ENCODE measurements around the gene KCNQ1. TPM values are rescaled to one million over a fixed set of nuclear protein-coding genes. Genes with fewer than 3 reads are reported as not detected.
A peak's percentile ranks its signal among the peaks of the same experiment; 100 is the strongest.

The KCNQ1 gene
- total RNA-seq, 4 donors from 2014 or later, result 5.6 to 46.8 (median 24.6) TPM

GRCh38 chr11:2883979-2884815 lies 439.4 kb downstream of the KCNQ1 start:
- intact Hi-C loops (cut with DNase I; ENCODE audit: low total_unique reads) (loop anchor here (5.0 to 10.0 kb wide), 2 partner anchors 109 to 567 kb away; no protein-coding TSS in a partner anchor), in situ Hi-C loops (cut with MboI; ENCODE audit: low pct_ligation_motif_present in 1 of 4, low pct_unique_long_range_greater_than_20kb in 1 of 4, low sequenced_read_pairs in 3 of 4) (loop anchor here in 2 of 4 donors (25.0 kb wide), 2 partner anchors 447 to 572 kb away; partner anchors contain the start of genes C11orf21 (in 1 of the 2), KCNQ1 (in 1 of the 2), TRPM5 (in 1 of the 2) and TSPAN32 (in 1 of the 2))
- TF ChIP-seq POLR2AphosphoS5 (IDR thresholded peaks at IDR 0.05), result no peak
- TF ChIP-seq EP300 (IDR thresholded peaks at IDR 0.05; ENCODE audit: low read depth), result no peak
- TF ChIP-seq CTCF (IDR thresholded peaks at IDR 0.05), result no peak
- no peak for TF ChIP-seq POLR2A (IDR thresholded peaks at IDR 0.05)
- H3K4me1 ChIP-seq, result peaks cover 6 to 35% (median 25%) of the 10 kb centered on the region in 4 donors
- H3K4me3 ChIP-seq, result peak overlapping the region; percentile 62 to 86 (median 72)
- peaks cover 17% of the 10 kb centered on the region for H3K27me3 ChIP-seq
- 2% methylated on average over 27 of the region's 119 CpGs; no CpG with 5 or more reads in 1 of the 2 donors for WGBS, 2 donors (ENCODE audit: low coverage in 1 of 2)
- DNase-seq, result peak; percentile 53
- H3K9me3 ChIP-seq, result no peaks in the 10 kb centered on the region
- H3K27ac ChIP-seq, result peak overlapping the region; percentile 75 to 91 (median 82)
- H3K36me3 ChIP-seq, result no peaks in the 10 kb centered on the region

- Histone ChIP-seq H3K9me3 (no peaks in the 10 kb centered on the region), H3K36me3 (no peaks in the 10 kb centered on the region), H3K4me3 (peak overlapping the region; percentile 62 to 86 (median 72)), H3K27me3 (peaks cover 17% of the 10 kb centered on the region), H3K27ac (peak overlapping the region; percentile 75 to 91 (median 82)), H3K4me1 (peaks cover 6 to 35% (median 25%) of the 10 kb centered on the region in 4 donors)
- WGBS, 2 donors (ENCODE audit: low coverage in 1 of 2), result 2% methylated on average over 40 of the region's 80 CpGs; no CpG with 5 or more reads in 1 of the 2 donors
- intact Hi-C loops (cut with DNase I; ENCODE audit: low total_unique reads) (loop anchor here (5.0 to 10.0 kb wide), 3 partner anchors 58 to 178 kb away; no protein-coding TSS in a partner anchor), in situ Hi-C loops (cut with MboI; ENCODE audit: low pct_ligation_motif_present in 1 of 4, low pct_unique_long_range_greater_than_20kb in 1 of 4, low sequenced_read_pairs in 3 of 4) (loop anchor here (5.0 to 25.0 kb wide), 3 partner anchors 353 to 573 kb away; partner anchors contain the start of genes C11orf21 (in 1 of the 4), KCNQ1 (in 1 of the 4), TRPM5 (in 1 of the 4) and TSPAN32 (in 1 of the 4))
- peak; percentile 71 for DNase-seq
- TF ChIP-seq CTCF (IDR thresholded peaks at IDR 0.05) (peak in 2 of 5 experiments; percentile 19 to 35), POLR2A (IDR thresholded peaks at IDR 0.05) (no peak)
Observed at GRCh38 chr11:2885017-2885677, 440.3 kb downstream of the KCNQ1 start.

- Histone ChIP-seq H3K27me3 (peaks cover 17% of the 10 kb centered on the region), H3K9me3 (no peaks in the 10 kb centered on the region), H3K36me3 (no peaks in the 10 kb centered on the region), H3K4me3 (peak within 1 kb of the TSS; percentile 62 to 86 (median 72)), H3K4me1 (peaks cover 11 to 38% (median 28%) of the 10 kb centered on the region in 4 donors), H3K27ac (peak within 1 kb of the TSS; percentile 75 to 91 (median 82))
- peak; percentile 89 for DNase-seq
- in situ Hi-C loops (cut with MboI; ENCODE audit: low pct_ligation_motif_present in 1 of 4, low pct_unique_long_range_greater_than_20kb in 1 of 4, low sequenced_read_pairs in 3 of 4), result loop anchor here (5.0 to 25.0 kb wide), 3 partner anchors 353 to 573 kb away; partner anchors contain the start of genes C11orf21 (in 1 of the 4), KCNQ1 (in 1 of the 4), TRPM5 (in 1 of the 4) and TSPAN32 (in 1 of the 4)
- intact Hi-C loops (cut with DNase I; ENCODE audit: low total_unique reads), result loop anchor here (5.0 to 10.0 kb wide), 3 partner anchors 58 to 178 kb away; no protein-coding TSS in a partner anchor
- TF ChIP-seq EP300 (IDR thresholded peaks at IDR 0.05; ENCODE audit: low read depth) (no peak), POLR2AphosphoS5 (IDR thresholded peaks at IDR 0.05) (peak; percentile 91 to 96 (median 95)), POLR2A (IDR thresholded peaks at IDR 0.05) (peak; percentile 86)
- WGBS, 2 donors (ENCODE audit: low coverage in 1 of 2), result 1% methylated on average over 33 of the region's 61 CpGs; no CpG with 5 or more reads in 1 of the 2 donors
Observed at GRCh38 chr11:2885678-2886081, 440.9 kb downstream of the KCNQ1 start, which contains the start of gene CDKN1C. TSS of gene CDKN1C (minus strand) at chr11:2885775. CDS start at chr11:2885456, 319 bp downstream.

- no peak for DNase-seq
- Histone ChIP-seq H3K36me3 (no peaks in the 10 kb centered on the region), H3K27ac (peak overlapping the region; percentile 67 to 80 (median 76)), H3K27me3 (peaks cover 17% of the 10 kb centered on the region), H3K4me1 (peaks cover 15 to 45% (median 35%) of the 10 kb centered on the region in 4 donors), H3K4me3 (peak overlapping the region; percentile 31 to 80 (median 43)), H3K9me3 (no peaks in the 10 kb centered on the region)
- intact Hi-C loops (cut with DNase I; ENCODE audit: low total_unique reads) (loop anchor here (5.0 to 10.0 kb wide), 3 partner anchors 59 to 179 kb away; no protein-coding TSS in a partner anchor), in situ Hi-C loops (cut with MboI; ENCODE audit: low pct_ligation_motif_present in 1 of 4, low pct_unique_long_range_greater_than_20kb in 1 of 4, low sequenced_read_pairs in 3 of 4) (loop anchor here (5.0 to 25.0 kb wide), 3 partner anchors 354 to 574 kb away; partner anchors contain the start of genes C11orf21 (in 1 of the 4), KCNQ1 (in 1 of the 4), TRPM5 (in 1 of the 4) and TSPAN32 (in 1 of the 4))
- TF ChIP-seq POLR2A (IDR thresholded peaks at IDR 0.05), result no peak
- no peak for TF ChIP-seq POLR2AphosphoS5 (IDR thresholded peaks at IDR 0.05)
- peak in 2 of 5 experiments; percentile 5 to 12 for TF ChIP-seq CTCF (IDR thresholded peaks at IDR 0.05)
- no peak for TF ChIP-seq EP300 (IDR thresholded peaks at IDR 0.05; ENCODE audit: low read depth)
- 12% methylated on average over 42 of the region's 49 CpGs; no CpG with 5 or more reads in 1 of the 2 donors for WGBS, 2 donors (ENCODE audit: low coverage in 1 of 2)
Observed at GRCh38 chr11:2886191-2886894, 441.5 kb downstream of the KCNQ1 start.
